GM23338 (cell line): ENCODE results near the gene PLET1. TPM values are rescaled to one million over a fixed set of nuclear protein-coding genes. Genes with fewer than 3 reads are reported as not detected.

Experiments
- ATAC-seq: fragments of 200-7000 bp; cut with Tn5 transposase; 3 replicates; pipeline ENCODE4 v1.9.1; 2020
- DNase-seq: peaks from one replicate; pipeline ENCODE4 v3.0.0-alpha.2; 2015; ENCODE audit warnings: low spot score
- H2AFZ ChIP-seq: fragments of 200-600 bp; sonication (generic); 2 replicates; pipeline ENCODE4 v1.8.0; 2016; ENCODE audit warnings: antibody characterized with exemption, mild to moderate bottlenecking, moderate library complexity
- H3F3A ChIP-seq: fragments of 200-600 bp; sonication (generic); replicated peaks from 2 replicates; pipeline ENCODE4 v1.8.0; 2017; ENCODE audit warnings: antibody characterized with exemption, mixed run types, low read depth
- H3K27ac ChIP-seq: fragments of 200-600 bp; sonication (generic); 2 replicates; pipeline ENCODE4 v1.6.1; 2016; ENCODE audit warnings: low read depth
- H3K27me3 ChIP-seq: fragments of 200-600 bp; sonication (generic); 2 replicates; pipeline ENCODE4 v1.8.0; 2016; ENCODE audit warnings: mild to moderate bottlenecking, mixed run types, moderate library complexity; ENCODE audit not compliant: insufficient read depth
- H3K36me3 ChIP-seq: fragments of 200-600 bp; sonication (generic); 2 replicates; pipeline ENCODE4 v1.8.0; 2016; ENCODE audit warnings: mild to moderate bottlenecking; ENCODE audit not compliant: insufficient read depth
- H3K4me1 ChIP-seq: fragments of 200-600 bp; sonication (generic); 2 replicates; pipeline ENCODE4 v1.8.0; 2016; ENCODE audit warnings: mild to moderate bottlenecking, moderate library complexity; ENCODE audit not compliant: insufficient read depth
- H3K4me2 ChIP-seq: fragments of 200-600 bp; sonication (generic); 2 replicates; pipeline ENCODE4 v1.7.1; 2017; ENCODE audit warnings: mixed run types
- H3K4me3 ChIP-seq: fragments of 200-600 bp; sonication (generic); 2 replicates; pipeline ENCODE4 v1.6.1; 2016; ENCODE audit warnings: mixed run types
- H3K79me2 ChIP-seq: fragments of 200-600 bp; sonication (generic); replicated peaks from 2 replicates; pipeline ENCODE4 v1.8.0; 2017; ENCODE audit warnings: mild to moderate bottlenecking; ENCODE audit not compliant: insufficient read depth
- H3K9me2 ChIP-seq: fragments of 200-600 bp; sonication (generic); 2 replicates; pipeline ENCODE4 v1.8.0; 2017; ENCODE audit not compliant: insufficient read depth
- H4K20me1 ChIP-seq: fragments of 200-600 bp; sonication (generic); replicated peaks from 2 replicates; pipeline ENCODE4 v1.8.0; 2017; ENCODE audit warnings: mild to moderate bottlenecking; ENCODE audit not compliant: insufficient read depth
- H3K27ac Mint-ChIP-seq: 2 replicates; pipeline ENCODE4 v1.8.0; 2020; ENCODE audit warnings: inconsistent platforms, mild to moderate bottlenecking, moderate library complexity, mixed read lengths
- H3K27me3 Mint-ChIP-seq: 3 replicates; pipeline ENCODE4 v1.8.0; 2022; ENCODE audit warnings: low read depth, mild to moderate bottlenecking, moderate library complexity, mixed read lengths, inconsistent platforms; ENCODE audit not compliant: insufficient read depth, poor library complexity
- H3K36me3 Mint-ChIP-seq: 3 replicates; pipeline ENCODE4 v1.8.0; 2021; ENCODE audit warnings: low read depth, mild to moderate bottlenecking, inconsistent platforms, moderate library complexity, mixed read lengths
- H3K4me1 Mint-ChIP-seq: 3 replicates; pipeline ENCODE4 v1.8.0; 2020; ENCODE audit warnings: mild to moderate bottlenecking, inconsistent platforms, mixed read lengths
- H3K4me3 Mint-ChIP-seq: 3 replicates; pipeline ENCODE4 v1.8.0; 2021; ENCODE audit warnings: moderate library complexity, mild to moderate bottlenecking, inconsistent platforms, mixed read lengths
- H3K9me3 Mint-ChIP-seq: 3 replicates; pipeline ENCODE4 v1.8.0; 2020; ENCODE audit warnings: moderate library complexity, mild to moderate bottlenecking, inconsistent platforms, mixed read lengths
- CREB1 ChIP-seq: fragments of 250-450 bp; sonication (Bioruptor Pico); IDR thresholded peaks from 2 replicates; pipeline ENCODE4 v1.5.0; 2020; ENCODE audit warnings: low read depth, mild to moderate bottlenecking, moderate library complexity
- EZH2 ChIP-seq: fragments of 200-600 bp; sonication (generic); IDR thresholded peaks from one replicate; pipeline ENCODE4 v1.8.0; 2017; ENCODE audit warnings: antibody characterized with exemption, mild to moderate bottlenecking, low read depth; ENCODE audit not compliant: unreplicated experiment
- EZH2phosphoT487 ChIP-seq: fragments of 200-600 bp; sonication (generic); IDR thresholded peaks from one replicate; pipeline ENCODE4 v1.8.1; 2018; ENCODE audit warnings: antibody characterized with exemption; ENCODE audit not compliant: unreplicated experiment
- JUNB ChIP-seq: IDR thresholded peaks from one replicate; pipeline ENCODE4 v1.6.1; 2016; ENCODE audit warnings: antibody characterized with exemption; ENCODE audit not compliant: unreplicated experiment
- POLR2AphosphoS5 ChIP-seq: IDR thresholded peaks from 2 replicates; pipeline ENCODE4 v1.6.1; 2016; ENCODE audit warnings: antibody characterized with exemption, low read depth
- ZNF331 ChIP-seq: fragments of 250-450 bp; sonication (Bioruptor Pico); IDR thresholded peaks from 2 replicates; pipeline ENCODE4 v1.5.0; 2020; ENCODE audit warnings: low read depth, mild to moderate bottlenecking, moderate library complexity
- polyA plus RNA-seq: library from polyadenylated mRNA; unstranded; fragments of >200 nt; fragmentation: Nextera tagmentation; extraction: Ambion mirVana; gene quantifications from 2 replicates; pipeline ENCODE4 v1.2.1, GENCODE V29; 2016
- total RNA-seq: library from RNA; depleted of rRNA; stranded (reverse); fragments of >200 nt; shearing (Covaris generic); gene quantifications from 2 replicates; pipeline ENCODE4 v1.2.3, GENCODE V29; 2014
- TF ChIP-seq, protein P1 (sequence below), 2 experiments: fragments of 200-600 bp in 1 of 2; sonication (generic) in 1 of 2; conservative IDR thresholded peaks; 2 replicates each; pipeline versions ENCODE4 v1.5.1 to v1.6.1; 2016 to 2017; ENCODE audit warnings: antibody characterized with exemption in 2 of 2, low read depth in 2 of 2, mild to moderate bottlenecking in 2 of 2, moderate library complexity in 1 of 2
- TF ChIP-seq, protein P2 (sequence below): IDR thresholded peaks from 2 replicates; pipeline ENCODE4 v1.6.1; 2016; ENCODE audit warnings: antibody characterized with exemption

Gene PLET1
- total and polyA plus RNA-seq, 2 experiments from 2014 or later, result not detected

DNA sequence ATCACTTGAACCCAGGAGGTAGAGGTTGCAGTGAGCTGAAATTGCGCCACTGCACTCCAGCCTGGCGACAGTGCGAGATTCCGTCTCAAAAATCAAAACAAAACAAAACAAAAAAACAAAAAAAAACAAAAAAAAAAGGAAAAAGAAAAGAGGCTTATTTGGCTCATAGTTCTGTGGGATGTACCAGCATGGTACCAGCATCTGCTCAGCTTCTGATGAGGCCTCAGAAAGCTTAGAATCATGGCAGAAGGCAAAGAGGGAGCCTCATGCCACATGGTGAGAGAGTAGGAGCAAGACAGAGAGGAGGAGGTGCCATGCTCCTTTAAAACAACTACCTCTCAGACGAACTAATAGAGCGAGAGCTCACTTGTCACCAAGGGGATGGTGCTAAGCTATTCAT, 45.0 kb downstream of the PLET1 start:
- Histone ChIP-seq H3K36me3 (no peaks in the 10 kb centered on the region), H3K27ac (no peak overlapping the region), H3K27me3 (no peaks in the 10 kb centered on the region), H4K20me1 (no peaks in the 10 kb centered on the region), H2AFZ (no peak overlapping the region), H3K4me2 (no peak overlapping the region), H3K9me2 (no peaks in the 10 kb centered on the region), H3K4me1 (no peaks in the 10 kb centered on the region), H3K79me2 (no peaks in the 10 kb centered on the region), H3F3A (no peaks in the 10 kb centered on the region), H3K4me3 (no peak overlapping the region)
- no peaks in the 10 kb centered on the region for H3K36me3 Mint-ChIP-seq
- TF ChIP-seq CREB1 (CRISPR knock-in tag) (no peak), EZH2 (no peak), JUNB (no peak), EZH2phosphoT487 (no peak)
- no peaks in the 10 kb centered on the region for H3K4me1 Mint-ChIP-seq
- H3K4me3 Mint-ChIP-seq, result no peak overlapping the region
- H3K9me3 Mint-ChIP-seq, result no peaks in the 10 kb centered on the region
- no peak for DNase-seq
- H3K27ac Mint-ChIP-seq, result no peak overlapping the region
- no peak for ATAC-seq
- H3K27me3 Mint-ChIP-seq, result no peaks in the 10 kb centered on the region

DNA sequence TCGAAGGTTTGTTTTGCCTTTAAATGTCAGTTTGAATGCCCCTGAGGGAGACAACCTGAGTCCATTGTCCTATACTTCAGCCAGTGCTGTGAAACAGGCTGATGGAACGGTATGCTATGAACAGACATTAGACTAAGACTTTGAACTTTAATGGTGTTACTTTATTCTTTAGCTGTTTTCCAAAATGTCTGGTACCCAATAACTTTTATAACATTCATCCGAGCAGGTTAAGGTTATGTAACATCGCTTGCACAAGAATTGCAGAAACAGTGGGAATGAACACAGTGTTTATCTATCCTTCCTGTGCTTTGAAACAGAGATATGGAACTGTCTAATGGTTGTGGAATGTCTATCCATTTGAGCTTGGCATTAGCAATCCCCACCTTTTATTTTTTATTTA, 46.9 kb downstream of the PLET1 start:
- no peak for DNase-seq
- H3K27ac ChIP-seq, result no peak overlapping the region
- Mint-ChIP-seq H3K27me3 (no peaks in the 10 kb centered on the region), H3K9me3 (no peaks in the 10 kb centered on the region), H3K27ac (no peak overlapping the region), H3K36me3 (no peaks in the 10 kb centered on the region), H3K4me3 (no peak overlapping the region), H3K4me1 (no peaks in the 10 kb centered on the region)
- no peaks in the 10 kb centered on the region for H3K79me2 ChIP-seq
- no peak overlapping the region for H3K4me2 ChIP-seq
- no peaks in the 10 kb centered on the region for H3K4me1 ChIP-seq
- H4K20me1 ChIP-seq, result no peaks in the 10 kb centered on the region
- H3K36me3 ChIP-seq, result no peaks in the 10 kb centered on the region
- H2AFZ ChIP-seq, result no peak overlapping the region
- H3K27me3 ChIP-seq, result no peaks in the 10 kb centered on the region
- no peak for TF ChIP-seq EZH2phosphoT487
- ATAC-seq, result no peak
- no peaks in the 10 kb centered on the region for H3K9me2 ChIP-seq
- H3F3A ChIP-seq, result no peaks in the 10 kb centered on the region
- H3K4me3 ChIP-seq, result no peak overlapping the region

DNA sequence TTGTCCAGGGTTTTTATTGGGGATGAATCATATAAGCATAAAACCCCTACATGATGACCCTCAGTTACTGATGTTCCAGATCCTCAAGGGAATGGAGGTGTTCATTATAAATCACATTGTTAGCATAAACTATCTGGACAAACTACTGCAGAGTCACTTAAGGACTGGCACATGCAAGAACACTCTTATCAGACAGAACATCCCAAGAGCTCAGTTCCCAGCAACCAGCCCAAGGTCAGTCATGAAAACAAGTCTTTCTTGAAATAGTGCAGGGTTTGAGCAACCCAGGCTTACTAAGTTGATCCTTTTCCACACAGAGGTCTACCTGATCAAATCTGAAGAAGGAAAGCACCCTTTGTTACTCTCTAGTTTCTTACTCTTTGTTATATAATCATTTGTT, 48.0 kb downstream of the PLET1 start:
- Histone ChIP-seq H2AFZ (no peak overlapping the region), H3K9me2 (no peaks in the 10 kb centered on the region), H3K36me3 (no peaks in the 10 kb centered on the region), H3K27ac (no peak overlapping the region), H4K20me1 (no peaks in the 10 kb centered on the region), H3K4me3 (no peak overlapping the region), H3K27me3 (no peaks in the 10 kb centered on the region), H3K4me2 (no peak overlapping the region), H3K79me2 (no peaks in the 10 kb centered on the region), H3K4me1 (no peaks in the 10 kb centered on the region), H3F3A (no peaks in the 10 kb centered on the region)
- no peak overlapping the region for H3K27ac Mint-ChIP-seq
- no peak overlapping the region for H3K4me3 Mint-ChIP-seq
- DNase-seq (no peak), ATAC-seq (no peak)
- no peaks in the 10 kb centered on the region for H3K27me3 Mint-ChIP-seq
- no peaks in the 10 kb centered on the region for H3K4me1 Mint-ChIP-seq
- no peaks in the 10 kb centered on the region for H3K9me3 Mint-ChIP-seq
- no peaks in the 10 kb centered on the region for H3K36me3 Mint-ChIP-seq
- TF ChIP-seq, protein P1, sequence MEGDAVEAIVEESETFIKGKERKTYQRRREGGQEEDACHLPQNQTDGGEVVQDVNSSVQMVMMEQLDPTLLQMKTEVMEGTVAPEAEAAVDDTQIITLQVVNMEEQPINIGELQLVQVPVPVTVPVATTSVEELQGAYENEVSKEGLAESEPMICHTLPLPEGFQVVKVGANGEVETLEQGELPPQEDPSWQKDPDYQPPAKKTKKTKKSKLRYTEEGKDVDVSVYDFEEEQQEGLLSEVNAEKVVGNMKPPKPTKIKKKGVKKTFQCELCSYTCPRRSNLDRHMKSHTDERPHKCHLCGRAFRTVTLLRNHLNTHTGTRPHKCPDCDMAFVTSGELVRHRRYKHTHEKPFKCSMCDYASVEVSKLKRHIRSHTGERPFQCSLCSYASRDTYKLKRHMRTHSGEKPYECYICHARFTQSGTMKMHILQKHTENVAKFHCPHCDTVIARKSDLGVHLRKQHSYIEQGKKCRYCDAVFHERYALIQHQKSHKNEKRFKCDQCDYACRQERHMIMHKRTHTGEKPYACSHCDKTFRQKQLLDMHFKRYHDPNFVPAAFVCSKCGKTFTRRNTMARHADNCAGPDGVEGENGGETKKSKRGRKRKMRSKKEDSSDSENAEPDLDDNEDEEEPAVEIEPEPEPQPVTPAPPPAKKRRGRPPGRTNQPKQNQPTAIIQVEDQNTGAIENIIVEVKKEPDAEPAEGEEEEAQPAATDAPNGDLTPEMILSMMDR (conservative IDR thresholded peaks at IDR 0.05; ENCODE audit: low read depth in 2 of 2), result no peak
- no peak for TF ChIP-seq ZNF331 (CRISPR knock-in tag)
- TF ChIP-seq POLR2AphosphoS5, result no peak
- TF ChIP-seq, protein P2, sequence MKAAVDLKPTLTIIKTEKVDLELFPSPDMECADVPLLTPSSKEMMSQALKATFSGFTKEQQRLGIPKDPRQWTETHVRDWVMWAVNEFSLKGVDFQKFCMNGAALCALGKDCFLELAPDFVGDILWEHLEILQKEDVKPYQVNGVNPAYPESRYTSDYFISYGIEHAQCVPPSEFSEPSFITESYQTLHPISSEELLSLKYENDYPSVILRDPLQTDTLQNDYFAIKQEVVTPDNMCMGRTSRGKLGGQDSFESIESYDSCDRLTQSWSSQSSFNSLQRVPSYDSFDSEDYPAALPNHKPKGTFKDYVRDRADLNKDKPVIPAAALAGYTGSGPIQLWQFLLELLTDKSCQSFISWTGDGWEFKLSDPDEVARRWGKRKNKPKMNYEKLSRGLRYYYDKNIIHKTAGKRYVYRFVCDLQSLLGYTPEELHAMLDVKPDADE, result no peak
- TF ChIP-seq JUNB, result no peak
- no peak for TF ChIP-seq EZH2
